Measurements from ENCODE around the gene DAND5.

DNA sequence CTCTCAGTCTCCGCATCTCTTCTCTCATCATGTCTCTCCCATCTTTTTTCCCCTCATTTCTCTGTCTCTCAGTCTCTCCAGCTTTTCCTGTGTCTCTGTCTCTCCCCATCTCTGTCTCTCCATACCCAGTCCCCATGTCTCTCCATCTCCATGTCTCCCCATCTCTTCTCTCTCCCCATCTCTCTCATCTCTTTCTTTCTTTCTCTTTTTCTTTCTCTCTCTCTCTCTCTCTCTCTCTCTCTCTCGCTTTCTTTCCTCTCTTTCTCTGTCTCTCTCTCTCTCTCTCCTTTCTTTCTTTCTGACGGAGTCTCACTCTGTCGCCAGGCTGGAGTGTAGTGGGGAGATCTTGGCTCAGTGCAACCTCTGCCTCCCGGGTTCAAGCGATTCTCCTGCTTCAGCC, 13.3 kb downstream of the DAND5 start:
- TF ChIP-seq GATA2 (IDR thresholded peaks at IDR 0.05; ENCODE audit: low read depth, low read length) (no peak), GATA3 (IDR thresholded peaks at IDR 0.05; ENCODE audit: low read depth, low read length) (no peak)
